Endothelial cell of umbilical vein (primary cell): Measurements from ENCODE around the gene CCDC85C.

Experiments used
- EZH2 ChIP-seq: IDR thresholded peaks from 2 replicates; pipeline ENCODE4 v1.6.1; 2012; ENCODE audit warnings: borderline replicate concordance, low read depth, mild to moderate bottlenecking, moderate library complexity, low read length, inconsistent platforms; ENCODE audit not compliant: severe bottlenecking
- FOS ChIP-seq: IDR thresholded peaks from 2 replicates; pipeline ENCODE4 v1.6.1; 2011; ENCODE audit warnings: mild to moderate bottlenecking, low read length, moderate library complexity, borderline replicate concordance; ENCODE audit not compliant: insufficient read depth
- JUN ChIP-seq: IDR thresholded peaks from 2 replicates; pipeline ENCODE4 v1.6.1; 2011; ENCODE audit warnings: borderline replicate concordance, low read depth; ENCODE audit not compliant: insufficient read length, insufficient read depth
- MYC ChIP-seq: IDR thresholded peaks from one replicate; pipeline ENCODE4 v1.6.1; 2011; ENCODE audit warnings: mild to moderate bottlenecking, low read depth, low read length
- POLR2A ChIP-seq: IDR thresholded peaks from 2 replicates; pipeline ENCODE4 v1.6.1; 2012; ENCODE audit warnings: low read depth, mild to moderate bottlenecking, control low read depth, low read length
- POLR2AphosphoS5 ChIP-seq: IDR thresholded peaks from 2 replicates; pipeline ENCODE4 v1.6.1; 2012; ENCODE audit warnings: low read depth, mild to moderate bottlenecking, control low read depth, low read length, moderate library complexity; ENCODE audit not compliant: insufficient read depth
- TF ChIP-seq, protein P1 (sequence below), 2 donors: IDR thresholded peaks; 1 replicate in 1 of 2; 2 replicates in 1 of 2; pipeline ENCODE4 v1.5.1; 2011; ENCODE audit warnings: low read length in 2 of 2, mild to moderate bottlenecking in 2 of 2, moderate library complexity in 2 of 2, control low read depth in 1 of 2, inconsistent platforms in 1 of 2, low read depth in 1 of 2; ENCODE audit not compliant: insufficient read depth in 1 of 2; ENCODE audit errors: extremely low read depth in 1 of 2

DNA sequence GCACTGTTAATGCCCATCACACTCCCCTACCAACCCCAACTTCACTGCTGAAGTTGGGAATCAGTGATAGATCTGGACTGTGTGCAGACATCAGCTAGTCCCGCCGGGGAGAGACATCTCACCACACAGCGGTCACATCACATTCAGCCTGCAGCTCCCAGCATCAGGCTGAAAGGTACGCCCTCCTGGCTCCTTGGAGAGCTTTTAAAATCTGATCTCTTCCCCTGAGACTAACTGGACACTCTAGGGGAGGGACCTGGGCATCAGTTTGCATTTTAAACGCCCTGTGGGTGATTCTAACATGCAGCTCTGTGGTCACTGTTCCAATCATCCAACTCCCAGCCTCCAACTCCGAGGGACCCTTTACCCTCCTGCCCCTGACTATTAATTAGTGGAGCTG is 58.4 kb downstream of the CCDC85C start:
- TF ChIP-seq, protein P1, sequence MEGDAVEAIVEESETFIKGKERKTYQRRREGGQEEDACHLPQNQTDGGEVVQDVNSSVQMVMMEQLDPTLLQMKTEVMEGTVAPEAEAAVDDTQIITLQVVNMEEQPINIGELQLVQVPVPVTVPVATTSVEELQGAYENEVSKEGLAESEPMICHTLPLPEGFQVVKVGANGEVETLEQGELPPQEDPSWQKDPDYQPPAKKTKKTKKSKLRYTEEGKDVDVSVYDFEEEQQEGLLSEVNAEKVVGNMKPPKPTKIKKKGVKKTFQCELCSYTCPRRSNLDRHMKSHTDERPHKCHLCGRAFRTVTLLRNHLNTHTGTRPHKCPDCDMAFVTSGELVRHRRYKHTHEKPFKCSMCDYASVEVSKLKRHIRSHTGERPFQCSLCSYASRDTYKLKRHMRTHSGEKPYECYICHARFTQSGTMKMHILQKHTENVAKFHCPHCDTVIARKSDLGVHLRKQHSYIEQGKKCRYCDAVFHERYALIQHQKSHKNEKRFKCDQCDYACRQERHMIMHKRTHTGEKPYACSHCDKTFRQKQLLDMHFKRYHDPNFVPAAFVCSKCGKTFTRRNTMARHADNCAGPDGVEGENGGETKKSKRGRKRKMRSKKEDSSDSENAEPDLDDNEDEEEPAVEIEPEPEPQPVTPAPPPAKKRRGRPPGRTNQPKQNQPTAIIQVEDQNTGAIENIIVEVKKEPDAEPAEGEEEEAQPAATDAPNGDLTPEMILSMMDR (IDR thresholded peaks at IDR 0.05; ENCODE audit: extremely low read depth in 1 of 2, insufficient read depth in 1 of 2, low read depth in 1 of 2, low read length in 2 of 2), result no peak
- TF ChIP-seq FOS, result no peak
- TF ChIP-seq POLR2A, result no peak
- no peak for TF ChIP-seq POLR2AphosphoS5
- TF ChIP-seq JUN, result no peak
- no peak for TF ChIP-seq MYC
- no peak for TF ChIP-seq EZH2
